GM12874 (cell line): ENCODE measurements around the gene TMPRSS11D.

Experiments used
- TF ChIP-seq, protein P1 (sequence below): IDR thresholded peaks from 2 replicates; pipeline ENCODE4 v1.5.1; 2011; ENCODE audit warnings: low read depth, mild to moderate bottlenecking, control low read depth, low read length, moderate library complexity; ENCODE audit not compliant: insufficient read depth

Gene TMPRSS11D

DNA sequence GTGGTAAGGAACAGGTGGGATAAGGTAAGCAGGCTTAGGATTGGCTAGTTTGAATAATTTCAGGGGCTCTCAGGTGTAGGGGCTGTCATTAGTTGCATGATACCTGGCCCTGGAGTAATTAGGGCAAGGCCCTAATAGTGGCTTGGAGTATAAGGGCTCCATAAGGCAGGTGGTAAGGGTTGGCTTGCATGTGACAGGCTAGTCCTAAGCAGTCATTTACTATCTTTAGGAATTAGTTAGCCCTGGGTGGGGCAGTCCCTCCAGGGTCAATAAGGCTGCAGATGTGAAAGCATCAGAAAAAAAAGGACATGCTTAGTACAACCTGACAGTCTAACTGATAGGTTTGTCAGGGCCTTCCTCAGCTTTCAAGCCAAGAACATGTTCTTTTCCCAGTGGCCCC lies 7.8 kb upstream of the TMPRSS11D start:
- TF ChIP-seq, protein P1, sequence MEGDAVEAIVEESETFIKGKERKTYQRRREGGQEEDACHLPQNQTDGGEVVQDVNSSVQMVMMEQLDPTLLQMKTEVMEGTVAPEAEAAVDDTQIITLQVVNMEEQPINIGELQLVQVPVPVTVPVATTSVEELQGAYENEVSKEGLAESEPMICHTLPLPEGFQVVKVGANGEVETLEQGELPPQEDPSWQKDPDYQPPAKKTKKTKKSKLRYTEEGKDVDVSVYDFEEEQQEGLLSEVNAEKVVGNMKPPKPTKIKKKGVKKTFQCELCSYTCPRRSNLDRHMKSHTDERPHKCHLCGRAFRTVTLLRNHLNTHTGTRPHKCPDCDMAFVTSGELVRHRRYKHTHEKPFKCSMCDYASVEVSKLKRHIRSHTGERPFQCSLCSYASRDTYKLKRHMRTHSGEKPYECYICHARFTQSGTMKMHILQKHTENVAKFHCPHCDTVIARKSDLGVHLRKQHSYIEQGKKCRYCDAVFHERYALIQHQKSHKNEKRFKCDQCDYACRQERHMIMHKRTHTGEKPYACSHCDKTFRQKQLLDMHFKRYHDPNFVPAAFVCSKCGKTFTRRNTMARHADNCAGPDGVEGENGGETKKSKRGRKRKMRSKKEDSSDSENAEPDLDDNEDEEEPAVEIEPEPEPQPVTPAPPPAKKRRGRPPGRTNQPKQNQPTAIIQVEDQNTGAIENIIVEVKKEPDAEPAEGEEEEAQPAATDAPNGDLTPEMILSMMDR, result no peak

DNA sequence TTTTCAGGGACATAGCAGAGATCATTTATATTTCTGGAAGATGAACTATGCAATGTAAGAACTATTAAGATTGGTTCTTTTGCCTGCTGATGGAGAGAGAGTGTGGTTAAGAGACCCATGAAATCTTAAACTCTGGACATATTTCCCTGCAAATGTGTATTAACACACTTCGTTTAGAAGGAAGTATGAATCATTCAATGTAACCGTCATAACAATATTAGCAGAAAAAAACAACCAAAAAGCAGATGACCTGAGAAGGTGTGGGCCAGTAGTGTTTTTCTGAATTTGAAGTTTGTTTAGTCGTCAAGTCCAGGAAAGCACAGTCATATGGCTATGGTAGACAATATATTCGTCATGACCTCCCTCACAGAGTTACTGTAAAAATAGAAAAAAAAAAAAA lies 2.5 kb upstream of the TMPRSS11D start:
- TF ChIP-seq, protein P1, result no peak

DNA sequence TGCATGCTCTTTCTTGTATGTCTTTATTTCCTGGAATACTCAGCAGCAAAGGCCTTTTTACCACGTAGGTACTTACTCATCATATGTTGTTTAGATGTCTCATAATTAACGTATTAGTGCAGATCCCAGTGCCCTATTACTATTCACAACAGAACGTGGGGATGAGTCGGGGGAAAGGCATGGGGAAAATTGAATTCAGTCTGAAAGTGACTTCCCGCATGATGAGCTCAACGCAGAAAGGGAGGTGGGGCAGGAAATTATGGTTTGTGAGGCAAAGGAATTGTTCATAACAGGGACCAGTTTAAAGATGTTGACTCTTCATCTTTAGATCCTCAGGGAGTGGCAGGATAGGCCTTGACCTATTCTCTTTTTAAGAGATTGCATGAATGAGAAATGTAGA lies 2.0 kb upstream of the TMPRSS11D start:
- TF ChIP-seq, protein P1, result no peak

DNA sequence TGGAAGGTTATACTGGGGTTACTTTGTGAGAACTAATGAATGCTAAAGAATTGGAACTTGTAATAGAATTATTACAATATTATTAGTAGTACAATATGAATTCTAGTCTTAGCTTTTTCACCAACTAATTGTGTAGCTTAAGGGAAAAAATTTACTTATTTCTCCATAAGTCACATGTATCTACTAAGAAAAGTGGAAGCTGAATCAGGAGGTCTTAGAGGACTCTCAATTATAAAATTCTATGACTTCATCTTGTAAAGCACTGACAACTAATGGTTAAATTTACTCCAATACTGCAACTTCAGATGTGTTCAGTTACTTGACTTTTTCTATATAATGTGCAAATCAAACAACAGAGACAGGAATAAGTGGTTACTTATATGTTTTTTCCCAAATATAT lies 899 bp upstream of the TMPRSS11D start:
- TF ChIP-seq, protein P1, result no peak

DNA sequence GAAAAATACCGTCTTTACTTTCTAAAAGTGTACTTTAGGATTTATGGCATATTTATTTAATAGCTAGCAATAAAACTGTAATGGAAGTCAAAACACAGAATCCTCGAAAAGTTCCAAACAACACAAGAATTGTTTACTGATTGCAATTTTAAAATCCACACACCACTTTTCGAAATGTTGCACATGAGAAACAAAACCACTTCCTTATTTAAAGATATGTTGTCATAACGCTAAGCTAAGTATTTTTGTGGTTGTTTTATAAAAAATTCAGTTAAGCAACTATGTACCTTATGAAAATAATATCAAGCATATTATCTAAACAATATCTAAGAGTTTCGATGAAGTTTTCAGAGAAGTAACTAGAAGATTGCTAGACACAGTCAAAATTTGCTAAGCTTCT lies 344 bp downstream of the TMPRSS11D start:
- TF ChIP-seq, protein P1, result no peak

DNA sequence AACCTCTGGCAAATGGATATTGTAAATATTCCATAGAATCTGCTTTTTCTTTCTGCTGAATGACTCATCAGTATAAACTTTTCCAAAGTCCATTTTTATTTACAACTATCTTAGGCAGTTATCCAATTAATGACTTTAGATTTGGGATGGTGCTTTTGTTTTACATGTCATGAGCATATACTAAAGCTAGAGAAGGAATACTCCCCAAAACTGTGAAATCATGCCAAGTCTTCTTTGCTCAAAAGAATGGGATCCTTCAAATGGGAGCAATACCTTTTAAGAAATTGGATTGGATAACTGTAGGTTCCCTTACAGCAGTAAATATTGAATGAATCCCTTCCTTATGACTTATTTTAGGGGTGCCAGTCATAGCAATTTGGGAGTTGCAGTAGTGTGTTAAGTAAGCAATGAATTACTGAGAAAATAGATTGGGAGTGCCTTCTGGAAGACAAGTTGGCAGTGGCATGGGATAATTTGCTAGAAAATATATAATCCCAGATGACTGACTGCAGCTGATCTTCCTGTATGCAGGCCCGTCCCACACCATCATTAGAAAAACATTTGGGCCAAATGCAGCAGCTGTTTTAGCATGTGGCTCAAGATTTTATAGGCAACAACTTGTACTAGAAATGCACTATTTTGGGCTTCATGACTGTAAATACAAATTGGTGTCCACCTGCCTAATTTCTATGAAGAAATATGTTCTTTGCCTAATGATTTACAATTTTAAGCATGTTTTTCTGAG lies 2.8 kb downstream of the TMPRSS11D start:
- TF ChIP-seq, protein P1, result no peak

DNA sequence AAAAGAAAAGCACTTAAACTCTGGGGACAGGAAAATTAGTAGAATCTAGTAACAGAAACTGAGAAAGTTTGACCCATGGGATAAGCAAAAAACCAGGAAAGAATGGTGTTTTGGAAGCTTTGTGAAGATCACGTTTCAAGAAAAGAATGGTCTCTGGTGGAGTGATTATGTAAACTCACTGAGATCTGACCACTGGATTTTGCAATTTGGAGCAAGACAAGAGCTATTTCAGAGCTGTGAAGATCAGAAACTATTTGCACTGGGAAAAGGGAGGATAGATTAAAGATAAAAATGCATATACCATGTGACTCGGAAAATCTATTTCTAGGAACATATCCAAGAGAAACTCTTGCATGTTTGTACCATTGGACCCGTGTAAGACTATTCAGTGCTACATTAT lies 4.3 kb downstream of the TMPRSS11D start:
- TF ChIP-seq, protein P1, result no peak
